ENCODE results near the gene CLEC2B.

Gene CLEC2B

DNA sequence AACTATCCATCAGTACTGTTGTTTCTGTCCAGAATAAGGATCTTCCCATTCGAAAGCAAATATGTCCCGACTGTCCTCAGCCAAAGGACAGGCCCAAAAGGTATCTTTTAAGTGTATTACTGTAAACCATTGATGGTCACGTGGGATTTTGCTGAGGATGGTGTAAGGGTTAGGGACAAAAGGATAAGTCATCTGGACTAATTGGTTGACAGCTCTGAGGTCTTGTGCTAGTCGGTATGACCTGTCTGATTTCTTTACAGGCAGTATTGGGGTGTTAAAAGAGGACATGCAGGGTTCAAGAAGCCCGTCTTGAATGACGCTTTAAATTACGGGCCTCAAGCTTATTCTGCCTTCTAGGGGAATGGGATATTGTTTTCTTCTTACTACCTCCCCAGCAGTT lies 38.6 kb upstream of the CLEC2B start:
- H3K4me3 ChIP-seq = no peak overlapping the region
- DNase-seq = no peak
- H3K27ac ChIP-seq = no peak overlapping the region
- H3K27me3 ChIP-seq = no peaks in the 10 kb centered on the region
- TF ChIP-seq, protein P1, sequence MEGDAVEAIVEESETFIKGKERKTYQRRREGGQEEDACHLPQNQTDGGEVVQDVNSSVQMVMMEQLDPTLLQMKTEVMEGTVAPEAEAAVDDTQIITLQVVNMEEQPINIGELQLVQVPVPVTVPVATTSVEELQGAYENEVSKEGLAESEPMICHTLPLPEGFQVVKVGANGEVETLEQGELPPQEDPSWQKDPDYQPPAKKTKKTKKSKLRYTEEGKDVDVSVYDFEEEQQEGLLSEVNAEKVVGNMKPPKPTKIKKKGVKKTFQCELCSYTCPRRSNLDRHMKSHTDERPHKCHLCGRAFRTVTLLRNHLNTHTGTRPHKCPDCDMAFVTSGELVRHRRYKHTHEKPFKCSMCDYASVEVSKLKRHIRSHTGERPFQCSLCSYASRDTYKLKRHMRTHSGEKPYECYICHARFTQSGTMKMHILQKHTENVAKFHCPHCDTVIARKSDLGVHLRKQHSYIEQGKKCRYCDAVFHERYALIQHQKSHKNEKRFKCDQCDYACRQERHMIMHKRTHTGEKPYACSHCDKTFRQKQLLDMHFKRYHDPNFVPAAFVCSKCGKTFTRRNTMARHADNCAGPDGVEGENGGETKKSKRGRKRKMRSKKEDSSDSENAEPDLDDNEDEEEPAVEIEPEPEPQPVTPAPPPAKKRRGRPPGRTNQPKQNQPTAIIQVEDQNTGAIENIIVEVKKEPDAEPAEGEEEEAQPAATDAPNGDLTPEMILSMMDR (IDR thresholded peaks at IDR 0.05) = no peak
- H3K4me1 ChIP-seq = no peaks in the 10 kb centered on the region
- intact Hi-C loops (cut with DNase I; ENCODE audit: low total_unique reads) = no loop called here
- H3K9me3 ChIP-seq = peaks cover 12 to 21% (median 16%) of the 10 kb centered on the region in 3 donors
- H3K36me3 ChIP-seq = no peaks in the 10 kb centered on the region

DNA sequence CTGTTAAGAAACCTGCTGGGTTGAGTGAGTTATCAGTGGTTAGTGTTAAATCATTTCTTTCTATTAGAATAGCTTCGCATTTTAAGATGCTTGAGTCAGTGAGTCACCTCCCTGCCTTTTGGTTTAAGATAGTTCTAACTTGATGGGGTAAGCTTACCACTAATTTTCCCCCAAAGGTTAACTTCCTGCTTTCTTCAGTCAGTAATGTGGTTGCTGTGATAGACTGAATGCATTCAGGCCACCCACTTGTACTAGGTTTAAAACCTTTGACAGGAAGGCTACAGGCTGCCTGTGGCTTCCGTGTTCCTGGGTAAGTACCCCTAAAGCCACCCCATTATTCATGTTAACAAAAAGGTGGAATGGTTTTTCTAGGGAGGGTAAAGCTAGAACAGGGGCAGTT lies 37.7 kb upstream of the CLEC2B start:
- intact Hi-C loops (cut with DNase I; ENCODE audit: low total_unique reads) = no loop called here
- TF ChIP-seq, protein P1 (IDR thresholded peaks at IDR 0.05) = no peak
- H3K36me3 ChIP-seq = no peaks in the 10 kb centered on the region
- H3K4me1 ChIP-seq = no peaks in the 10 kb centered on the region
- peaks cover 12 to 22% (median 21%) of the 10 kb centered on the region in 3 donors for H3K9me3 ChIP-seq
- DNase-seq = no peak
- no peak overlapping the region for H3K27ac ChIP-seq
- H3K27me3 ChIP-seq = no peaks in the 10 kb centered on the region
- no peak overlapping the region for H3K4me3 ChIP-seq

- DNase-seq = no peak
- intact Hi-C loops (cut with DNase I; ENCODE audit: low total_unique reads) = no loop called here
- no peak overlapping the region for H3K4me3 ChIP-seq
Observed at GRCh38 chr12:9902539-9903228, 33.5 kb upstream of the CLEC2B start.

DNA sequence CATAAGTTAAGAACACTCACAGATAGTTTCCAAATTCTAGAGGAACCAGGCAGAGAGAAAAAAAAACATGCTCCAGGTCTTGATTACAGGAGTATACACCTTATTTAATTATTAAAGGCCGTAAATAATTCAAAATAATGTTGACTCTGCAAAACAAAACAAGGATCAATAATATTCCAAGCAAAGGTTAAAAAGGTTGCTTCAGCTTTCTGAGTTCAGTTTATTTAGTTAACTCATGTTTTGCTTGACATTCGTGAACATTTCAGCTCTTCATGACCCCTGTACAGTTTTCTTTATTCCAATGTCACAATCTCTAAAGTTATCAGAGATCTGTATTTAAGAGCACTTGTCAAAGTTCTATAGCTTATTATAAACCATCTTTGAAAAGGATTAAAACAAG lies 31.8 kb upstream of the CLEC2B start:
- intact Hi-C loops (cut with DNase I; ENCODE audit: low total_unique reads) = no loop called here
- peaks cover 0 to 6% (median 0%) of the 10 kb centered on the region in 3 donors for H3K9me3 ChIP-seq
- no peaks in the 10 kb centered on the region for H3K4me1 ChIP-seq
- no peak for DNase-seq
- H3K27ac ChIP-seq = no peak overlapping the region
- H3K27me3 ChIP-seq = no peaks in the 10 kb centered on the region
- TF ChIP-seq, protein P1 (IDR thresholded peaks at IDR 0.05) = no peak
- no peak overlapping the region for H3K4me3 ChIP-seq
- H3K36me3 ChIP-seq = no peaks in the 10 kb centered on the region

More at GRCh38 chr12:9902539-9903228, 33.5 kb upstream of the CLEC2B start:
- Histone ChIP-seq H3K27ac (no peak overlapping the region), H3K9me3 (peaks cover 0 to 6% (median 0%) of the 10 kb centered on the region in 3 donors), H3K4me1 (no peaks in the 10 kb centered on the region), H3K27me3 (no peaks in the 10 kb centered on the region), H3K36me3 (no peaks in the 10 kb centered on the region)
- TF ChIP-seq, protein P1 (IDR thresholded peaks at IDR 0.05) = no peak

- no peaks in the 10 kb centered on the region for H3K36me3 ChIP-seq
- H3K4me3 ChIP-seq = no peak overlapping the region
- H3K4me1 ChIP-seq = no peaks in the 10 kb centered on the region
- no peak overlapping the region for H3K27ac ChIP-seq
- intact Hi-C loops (cut with DNase I; ENCODE audit: low total_unique reads) = no loop called here
- no peak for DNase-seq
- H3K9me3 ChIP-seq = peaks cover 0 to 6% (median 0%) of the 10 kb centered on the region in 3 donors
- H3K27me3 ChIP-seq = no peaks in the 10 kb centered on the region
- TF ChIP-seq, protein P1 (IDR thresholded peaks at IDR 0.05) = no peak
Observed at GRCh38 chr12:9899209-9899608, 30.1 kb upstream of the CLEC2B start.

Data from tibial artery (tissue), 4 donors.